ENCODE data around the gene JAML.
A peak's percentile ranks its signal among the peaks of the same experiment; 100 is the strongest.

Gene JAML

GRCh38 chr11:118224511-118225188, at the start of gene JAML:
Gene JAML (minus strand): TSS chr11:118225011. CDS start chr11:118214866, 10,145 bp downstream.
- Histone ChIP-seq H3K4me1 (ENCODE audit: control insufficient read depth, low read depth, low read length) (no peaks in the 10 kb centered on the region), H3K36me3 (ENCODE audit: control insufficient read depth, low read depth, low read length) (no peaks in the 10 kb centered on the region), H3K9ac (ENCODE audit: low read length) (no peak within 1 kb of the TSS), H3K27ac (ENCODE audit: low read length) (no peak within 1 kb of the TSS), H3K9me3 (ENCODE audit: control insufficient read depth, low read depth, low read length) (no peaks in the 10 kb centered on the region), H3K27me3 (ENCODE audit: control insufficient read depth, insufficient read depth, low read length) (no peaks in the 10 kb centered on the region), H3K4me3 (ENCODE audit: low read length) (no peak within 1 kb of the TSS)

GRCh38 chr11:118274186-118274585, 49.4 kb upstream of the JAML start:
- H3K27me3 ChIP-seq (ENCODE audit: control insufficient read depth, insufficient read depth, low read length): peaks cover 12% of the 10 kb centered on the region
- no peaks in the 10 kb centered on the region for H3K4me1 ChIP-seq (ENCODE audit: control insufficient read depth, low read depth, low read length)
- no peak overlapping the region for H3K4me3 ChIP-seq (ENCODE audit: low read length)
- no peaks in the 10 kb centered on the region for H3K36me3 ChIP-seq (ENCODE audit: control insufficient read depth, low read depth, low read length)
- no peak overlapping the region for H3K27ac ChIP-seq (ENCODE audit: low read length)
- H3K9me3 ChIP-seq (ENCODE audit: control insufficient read depth, low read depth, low read length): no peaks in the 10 kb centered on the region
- no peak overlapping the region for H3K9ac ChIP-seq (ENCODE audit: low read length)

GRCh38 chr11:118272001-118272400, 47.2 kb upstream of the JAML start:
- Histone ChIP-seq H3K9me3 (ENCODE audit: control insufficient read depth, low read depth, low read length) (no peaks in the 10 kb centered on the region), H3K27ac (ENCODE audit: low read length) (no peak overlapping the region), H3K4me1 (ENCODE audit: control insufficient read depth, low read depth, low read length) (no peaks in the 10 kb centered on the region), H3K4me3 (ENCODE audit: low read length) (no peak overlapping the region), H3K36me3 (ENCODE audit: control insufficient read depth, low read depth, low read length) (no peaks in the 10 kb centered on the region), H3K27me3 (ENCODE audit: control insufficient read depth, insufficient read depth, low read length) (peaks cover 11% of the 10 kb centered on the region), H3K9ac (ENCODE audit: low read length) (no peak overlapping the region)

- no peak overlapping the region for H3K27ac ChIP-seq (ENCODE audit: low read length)
- no peak overlapping the region for H3K9ac ChIP-seq (ENCODE audit: low read length)
- H3K36me3 ChIP-seq (ENCODE audit: control insufficient read depth, low read depth, low read length): no peaks in the 10 kb centered on the region
- H3K4me3 ChIP-seq (ENCODE audit: low read length): no peak overlapping the region
- H3K4me1 ChIP-seq (ENCODE audit: control insufficient read depth, low read depth, low read length): peaks cover 17% of the 10 kb centered on the region
- H3K27me3 ChIP-seq (ENCODE audit: control insufficient read depth, insufficient read depth, low read length): peaks cover 47% of the 10 kb centered on the region
- H3K9me3 ChIP-seq (ENCODE audit: control insufficient read depth, low read depth, low read length): no peaks in the 10 kb centered on the region
These were observed 42.7 kb upstream of the JAML start for GRCh38 chr11:118267486-118267885.

GRCh38 chr11:118265954-118266353, 41.1 kb upstream of the JAML start:
- Histone ChIP-seq H3K9ac (ENCODE audit: low read length) (no peak overlapping the region), H3K27ac (ENCODE audit: low read length) (no peak overlapping the region), H3K36me3 (ENCODE audit: control insufficient read depth, low read depth, low read length) (no peaks in the 10 kb centered on the region), H3K9me3 (ENCODE audit: control insufficient read depth, low read depth, low read length) (no peaks in the 10 kb centered on the region), H3K4me3 (ENCODE audit: low read length) (no peak overlapping the region), H3K4me1 (ENCODE audit: control insufficient read depth, low read depth, low read length) (peaks cover 17% of the 10 kb centered on the region), H3K27me3 (ENCODE audit: control insufficient read depth, insufficient read depth, low read length) (peaks cover 61% of the 10 kb centered on the region)

- Histone ChIP-seq H3K27me3 (ENCODE audit: control insufficient read depth, insufficient read depth, low read length) (peaks cover 63% of the 10 kb centered on the region), H3K4me1 (ENCODE audit: control insufficient read depth, low read depth, low read length) (peaks cover 17% of the 10 kb centered on the region), H3K36me3 (ENCODE audit: control insufficient read depth, low read depth, low read length) (no peaks in the 10 kb centered on the region), H3K27ac (ENCODE audit: low read length) (no peak overlapping the region), H3K9ac (ENCODE audit: low read length) (peak overlapping the region; percentile 29), H3K4me3 (ENCODE audit: low read length) (peak overlapping the region; percentile 54), H3K9me3 (ENCODE audit: control insufficient read depth, low read depth, low read length) (no peaks in the 10 kb centered on the region)
These were observed 40.0 kb upstream of the JAML start for GRCh38 chr11:118264569-118265465.

GRCh38 chr11:118263695-118264568, 39.1 kb upstream of the JAML start, which contains the start of gene MPZL2:
Gene MPZL2 (minus strand): TSS chr11:118264297. CDS start chr11:118264153, 144 bp downstream.
- Histone ChIP-seq H3K27ac (ENCODE audit: low read length) (no peak within 1 kb of the TSS), H3K27me3 (ENCODE audit: control insufficient read depth, insufficient read depth, low read length) (peaks cover 63% of the 10 kb centered on the region), H3K4me1 (ENCODE audit: control insufficient read depth, low read depth, low read length) (peaks cover 17% of the 10 kb centered on the region), H3K36me3 (ENCODE audit: control insufficient read depth, low read depth, low read length) (no peaks in the 10 kb centered on the region), H3K9ac (ENCODE audit: low read length) (peak within 1 kb of the TSS; percentile 29), H3K4me3 (ENCODE audit: low read length) (peak within 1 kb of the TSS; percentile 54), H3K9me3 (ENCODE audit: control insufficient read depth, low read depth, low read length) (no peaks in the 10 kb centered on the region)

- H3K27me3 ChIP-seq (ENCODE audit: control insufficient read depth, insufficient read depth, low read length): peaks cover 63% of the 10 kb centered on the region
- no peaks in the 10 kb centered on the region for H3K9me3 ChIP-seq (ENCODE audit: control insufficient read depth, low read depth, low read length)
- H3K4me3 ChIP-seq (ENCODE audit: low read length): no peak overlapping the region
- H3K36me3 ChIP-seq (ENCODE audit: control insufficient read depth, low read depth, low read length): no peaks in the 10 kb centered on the region
- no peak overlapping the region for H3K9ac ChIP-seq (ENCODE audit: low read length)
- H3K27ac ChIP-seq (ENCODE audit: low read length): no peak overlapping the region
- H3K4me1 ChIP-seq (ENCODE audit: control insufficient read depth, low read depth, low read length): peaks cover 17% of the 10 kb centered on the region
These were observed 38.3 kb upstream of the JAML start for GRCh38 chr11:118263112-118263511.

GRCh38 chr11:118260353-118260752, 35.5 kb upstream of the JAML start:
- H3K9me3 ChIP-seq (ENCODE audit: control insufficient read depth, low read depth, low read length): no peaks in the 10 kb centered on the region
- H3K9ac ChIP-seq (ENCODE audit: low read length): no peak overlapping the region
- peaks cover 17% of the 10 kb centered on the region for H3K4me1 ChIP-seq (ENCODE audit: control insufficient read depth, low read depth, low read length)
- H3K4me3 ChIP-seq (ENCODE audit: low read length): no peak overlapping the region
- H3K27ac ChIP-seq (ENCODE audit: low read length): no peak overlapping the region
- no peaks in the 10 kb centered on the region for H3K36me3 ChIP-seq (ENCODE audit: control insufficient read depth, low read depth, low read length)
- peaks cover 65% of the 10 kb centered on the region for H3K27me3 ChIP-seq (ENCODE audit: control insufficient read depth, insufficient read depth, low read length)

GRCh38 chr11:118259138-118259537, 34.3 kb upstream of the JAML start:
- Histone ChIP-seq H3K4me1 (ENCODE audit: control insufficient read depth, low read depth, low read length) (peaks cover 7% of the 10 kb centered on the region), H3K9ac (ENCODE audit: low read length) (no peak overlapping the region), H3K9me3 (ENCODE audit: control insufficient read depth, low read depth, low read length) (no peaks in the 10 kb centered on the region), H3K27ac (ENCODE audit: low read length) (no peak overlapping the region), H3K4me3 (ENCODE audit: low read length) (no peak overlapping the region), H3K36me3 (ENCODE audit: control insufficient read depth, low read depth, low read length) (no peaks in the 10 kb centered on the region), H3K27me3 (ENCODE audit: control insufficient read depth, insufficient read depth, low read length) (peaks cover 65% of the 10 kb centered on the region)

- Histone ChIP-seq H3K9ac (ENCODE audit: low read length) (no peak overlapping the region), H3K27ac (ENCODE audit: low read length) (no peak overlapping the region), H3K4me3 (ENCODE audit: low read length) (no peak overlapping the region), H3K9me3 (ENCODE audit: control insufficient read depth, low read depth, low read length) (no peaks in the 10 kb centered on the region), H3K4me1 (ENCODE audit: control insufficient read depth, low read depth, low read length) (no peaks in the 10 kb centered on the region), H3K27me3 (ENCODE audit: control insufficient read depth, insufficient read depth, low read length) (peaks cover 65% of the 10 kb centered on the region), H3K36me3 (ENCODE audit: control insufficient read depth, low read depth, low read length) (no peaks in the 10 kb centered on the region)
These were observed 33.6 kb upstream of the JAML start for GRCh38 chr11:118258410-118258809.

Measured in iPS-18a (cell line).